NCI-H146 (cell line): ENCODE measurements around the gene TMEM235.

ENCODE experiments used
- DNase-seq: peaks from one replicate; lab custom pipeline; 2025; lab: John Stamatoyannopoulos, UW

Gene TMEM235

GRCh38 chr17:78230996-78231935, at the start of gene TMEM235:
Gene TMEM235 (plus strand): TSS chr17:78231631. CDS start chr17:78232024, 393 bp downstream.
- peak; percentile 20 for DNase-seq

- DNase-seq, result no peak
These were observed 48.9 kb upstream of the TMEM235 start for GRCh38 chr17:78182504-78182903.

DNA sequence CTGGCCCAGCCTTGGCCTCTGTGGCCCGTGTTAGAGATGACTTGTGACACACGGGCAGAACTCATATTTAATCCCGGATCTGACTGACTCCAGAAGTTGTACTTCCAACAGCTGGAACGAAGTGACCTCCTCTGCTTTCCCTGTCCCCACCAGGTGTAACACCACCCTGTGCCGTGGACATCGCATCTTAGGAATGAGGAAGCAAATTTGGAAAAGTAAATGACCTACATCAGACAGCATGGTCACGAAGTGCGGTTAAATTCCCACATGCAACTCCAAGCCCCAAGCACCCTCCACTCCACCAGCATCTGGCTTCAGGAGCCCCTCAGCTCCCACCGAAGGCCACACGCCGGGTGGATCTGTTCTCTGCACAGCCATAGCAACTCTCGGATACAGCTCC, 47.5 kb upstream of the TMEM235 start:
- no peak for DNase-seq

- no peak for DNase-seq
These were observed 47.1 kb upstream of the TMEM235 start for GRCh38 chr17:78184351-78184750.

GRCh38 chr17:78184868-78185267, 46.6 kb upstream of the TMEM235 start:
- DNase-seq, result no peak

- peak; percentile 66 for DNase-seq
These were observed 45.3 kb upstream of the TMEM235 start for GRCh38 chr17:78185981-78186691.

- DNase-seq, result peak; percentile 98
These were observed 44.5 kb upstream of the TMEM235 start, which contains the start of the genes AFMID and TK1 for GRCh38 chr17:78186692-78187595. Gene AFMID (plus strand): TSS chr17:78187362. CDS start chr17:78187371, 9 bp downstream. Gene TK1 (minus strand): TSS chr17:78187052. CDS start chr17:78186994, 58 bp downstream.

- DNase-seq, result no peak
These were observed 34.7 kb upstream of the TMEM235 start for GRCh38 chr17:78196716-78197115.

DNA sequence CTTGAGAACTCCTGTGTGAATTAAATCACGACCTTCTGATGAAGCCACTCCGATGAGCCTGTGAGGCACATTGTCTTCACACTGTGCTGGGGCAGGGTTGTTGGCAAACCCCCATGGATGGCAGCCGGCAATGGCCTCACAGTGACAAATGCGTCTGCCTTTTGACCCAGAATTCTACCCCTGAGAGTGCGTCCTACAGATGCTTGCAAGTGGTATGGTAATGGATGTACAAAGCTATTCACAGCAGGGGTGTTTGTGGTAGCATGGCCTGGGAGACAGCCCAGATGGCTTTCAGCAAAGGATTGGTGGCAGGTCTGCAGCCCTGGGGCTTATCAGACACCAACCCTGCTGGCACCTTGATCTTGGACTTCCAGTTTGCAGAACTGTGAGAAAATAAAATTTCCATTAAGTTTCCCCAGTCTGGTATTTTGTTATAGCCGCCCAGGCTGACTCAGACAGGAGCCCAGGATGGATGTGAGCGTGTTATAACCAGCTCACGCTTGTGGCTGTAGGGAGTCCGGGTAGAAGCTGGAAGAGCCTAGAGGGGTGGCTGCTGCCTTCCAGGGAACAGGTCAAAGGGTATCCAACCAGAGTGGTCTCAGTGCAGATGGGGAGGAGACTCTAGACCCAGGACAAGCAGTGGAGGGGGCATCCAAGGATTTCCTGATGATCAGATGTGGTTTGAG, 34.1 kb upstream of the TMEM235 start:
- peak; percentile 46 for DNase-seq

DNA sequence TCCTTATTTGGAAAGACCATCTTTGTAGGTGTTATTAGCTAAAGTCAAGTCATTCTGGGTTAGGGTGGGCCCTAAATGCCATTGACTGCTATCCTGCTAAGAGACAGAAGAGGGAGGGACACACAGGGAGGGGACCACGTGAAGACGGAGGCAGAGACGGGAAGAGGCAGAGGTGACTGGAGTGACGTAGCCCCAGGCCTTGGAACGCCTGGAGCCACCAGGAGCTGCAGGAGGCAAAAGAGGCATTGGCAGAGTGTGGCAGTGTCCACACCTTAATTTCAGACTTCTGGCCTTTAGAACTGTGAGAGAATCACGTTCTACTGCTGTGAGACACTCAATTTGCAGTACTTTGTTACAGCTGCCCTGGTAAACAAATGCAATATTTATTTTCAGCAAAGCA, 31.0 kb upstream of the TMEM235 start:
- no peak for DNase-seq

GRCh38 chr17:78202666-78203065, 28.8 kb upstream of the TMEM235 start:
- no peak for DNase-seq

GRCh38 chr17:78204387-78205123, 26.9 kb upstream of the TMEM235 start:
- DNase-seq, result no peak

- no peak for DNase-seq
These were observed 26.2 kb upstream of the TMEM235 start for GRCh38 chr17:78205124-78205775.

DNA sequence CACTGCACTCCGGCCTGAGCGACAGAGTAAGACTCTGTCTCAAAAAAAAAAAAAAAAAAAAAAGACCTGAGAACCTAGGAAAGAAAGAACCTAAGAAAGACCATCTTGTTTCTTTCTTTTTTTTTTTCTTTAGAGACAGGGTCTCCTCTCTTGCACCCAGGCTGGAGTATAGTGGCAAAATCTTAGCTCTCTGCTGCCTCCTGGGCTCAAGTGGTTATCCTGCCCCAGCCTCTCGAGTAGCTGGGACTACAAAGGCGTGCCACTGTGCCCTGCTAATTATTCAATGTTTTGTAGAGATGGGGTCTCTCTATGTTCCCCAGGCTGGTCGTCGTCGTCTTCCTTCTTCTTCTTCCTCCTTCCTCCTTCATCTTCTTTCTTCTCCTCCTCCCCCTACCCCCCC, 25.1 kb upstream of the TMEM235 start:
- DNase-seq, result no peak

GRCh38 chr17:78208486-78208885, 22.9 kb upstream of the TMEM235 start:
- DNase-seq, result no peak

DNA sequence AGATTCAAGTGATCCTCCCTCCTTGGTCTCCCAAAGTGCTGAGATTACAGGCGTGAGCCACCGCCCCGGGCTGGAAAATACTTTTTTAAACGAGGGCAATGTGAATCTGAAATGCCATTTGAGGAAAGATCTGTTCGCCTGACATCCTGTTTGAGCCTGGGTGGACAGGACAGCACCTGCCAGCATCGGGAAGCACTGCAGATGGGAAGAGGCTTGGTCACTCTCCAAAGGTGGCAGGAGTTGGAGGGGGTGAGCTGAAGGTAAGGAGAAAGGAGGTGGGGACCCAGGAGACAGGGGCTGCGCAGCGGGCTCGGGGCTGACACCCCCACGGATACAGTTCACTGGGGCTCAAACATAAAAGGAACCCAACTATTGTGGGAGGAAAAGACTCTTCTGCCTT, 21.3 kb upstream of the TMEM235 start:
- DNase-seq, result no peak

DNA sequence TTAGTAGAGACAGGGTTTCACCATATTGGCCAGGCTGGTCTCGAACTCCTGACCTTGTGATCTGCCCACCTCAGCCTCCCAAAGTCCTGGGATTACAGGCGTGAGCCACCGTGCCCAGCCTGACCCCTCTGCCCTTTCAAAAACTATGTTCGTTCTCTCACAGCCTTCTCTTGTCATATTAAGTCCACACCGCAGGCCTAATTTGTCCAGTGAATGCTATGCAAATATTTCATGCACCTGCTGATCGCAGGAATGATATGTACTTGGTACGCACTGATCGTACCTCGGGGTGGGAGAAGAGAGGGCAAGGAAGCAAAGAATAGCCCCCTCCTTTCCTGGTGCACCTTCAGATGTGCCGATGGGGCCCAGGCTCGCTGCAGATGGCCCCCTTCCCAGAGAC, 20.4 kb upstream of the TMEM235 start:
- DNase-seq, result peak; percentile 81

DNA sequence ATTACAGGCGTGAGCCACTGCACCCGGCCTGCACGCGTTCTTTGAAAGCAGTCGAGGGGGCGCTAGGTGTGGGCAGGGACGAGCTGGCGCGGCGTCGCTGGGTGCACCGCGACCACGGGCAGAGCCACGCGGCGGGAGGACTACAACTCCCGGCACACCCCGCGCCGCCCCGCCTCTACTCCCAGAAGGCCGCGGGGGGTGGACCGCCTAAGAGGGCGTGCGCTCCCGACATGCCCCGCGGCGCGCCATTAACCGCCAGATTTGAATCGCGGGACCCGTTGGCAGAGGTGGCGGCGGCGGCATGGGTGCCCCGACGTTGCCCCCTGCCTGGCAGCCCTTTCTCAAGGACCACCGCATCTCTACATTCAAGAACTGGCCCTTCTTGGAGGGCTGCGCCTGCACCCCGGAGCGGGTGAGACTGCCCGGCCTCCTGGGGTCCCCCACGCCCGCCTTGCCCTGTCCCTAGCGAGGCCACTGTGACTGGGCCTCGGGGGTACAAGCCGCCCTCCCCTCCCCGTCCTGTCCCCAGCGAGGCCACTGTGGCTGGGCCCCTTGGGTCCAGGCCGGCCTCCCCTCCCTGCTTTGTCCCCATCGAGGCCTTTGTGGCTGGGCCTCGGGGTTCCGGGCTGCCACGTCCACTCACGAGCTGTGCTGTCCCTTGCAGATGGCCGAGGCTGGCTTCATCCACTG, 17.3 kb upstream of the TMEM235 start, which contains the start of gene BIRC5:
Gene BIRC5, plus strand, starts transcription at position 238 of the 690 bp plus-strand sequence. Its CDS starts 64 bp downstream, at position 302.
- peak; percentile 94 for DNase-seq

- DNase-seq, result no peak
These were observed 16.7 kb upstream of the TMEM235 start for GRCh38 chr17:78214706-78215061.
